Upper lobe of left lung (tissue), 4 donors: ENCODE results near the gene ADGRF1.

Source experiments
- CTCF ChIP-seq, 6 experiments: fragments of 450-650 bp in 4 of 6; fragments of 200-600 bp in 2 of 6; sonication (generic) in 2 of 6; IDR thresholded peaks; one replicate each; pipeline ENCODE4 v1.5.1; 2016 to 2019; ENCODE audit warnings: antibody characterized with exemption in 6 of 6
- EP300 ChIP-seq, 4 donors: sonication (generic); formaldehyde crosslinking; IDR thresholded peaks; one replicate each; pipeline ENCODE4 v1.5.1; 2017; ENCODE audit warnings: antibody characterized with exemption in 4 of 4, control low read depth in 2 of 4
- POLR2A ChIP-seq, 4 donors: fragments of 450-650 bp; IDR thresholded peaks; one replicate each; pipeline ENCODE4 v1.5.1; 2016 to 2017; ENCODE audit warnings: antibody characterized with exemption in 4 of 4, mild to moderate bottlenecking in 2 of 4
- POLR2AphosphoS5 ChIP-seq, 2 donors: sonication (generic); formaldehyde crosslinking; IDR thresholded peaks; one replicate each; pipeline ENCODE4 v1.5.1; 2017; ENCODE audit warnings: antibody characterized with exemption in 2 of 2

- no peak for TF ChIP-seq POLR2A (IDR thresholded peaks at IDR 0.05)
- TF ChIP-seq CTCF (IDR thresholded peaks at IDR 0.05) = no peak
- TF ChIP-seq POLR2AphosphoS5 (IDR thresholded peaks at IDR 0.05) = no peak
- no peak for TF ChIP-seq EP300 (IDR thresholded peaks at IDR 0.05)
These were observed 27.7 kb downstream of the ADGRF1 start for GRCh38 chr6:47014401-47014800.
